GM19043 (cell line): ENCODE results near the gene TOM1L2.

ENCODE experiments used
- ATAC-seq: cut with Tn5 transposase; IDR thresholded peaks from one replicate; pipeline ENCODE4 v1.9.1; 2021; ENCODE audit warnings: low read depth; ENCODE audit not compliant: unreplicated experiment

Gene TOM1L2

DNA sequence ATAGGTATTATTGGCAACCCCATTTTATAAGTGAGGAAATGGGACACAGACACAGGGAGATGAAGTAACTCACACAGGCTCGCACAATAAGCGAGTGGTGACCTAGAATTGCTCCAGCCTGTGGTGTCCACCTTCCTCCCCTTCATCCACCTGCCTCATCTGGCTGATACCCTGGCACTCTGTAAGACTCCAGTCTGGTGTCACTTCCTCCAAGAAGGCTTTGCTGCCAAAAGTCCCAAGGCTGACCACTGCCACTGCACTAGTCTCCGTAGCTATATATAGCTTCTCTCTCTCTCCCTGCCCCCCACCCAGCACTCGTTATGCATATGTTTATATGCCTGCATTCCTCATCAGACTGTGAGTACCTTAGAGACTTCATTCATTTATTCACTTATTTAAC lies 69.3 kb downstream of the TOM1L2 start:
- ATAC-seq, result no peak

DNA sequence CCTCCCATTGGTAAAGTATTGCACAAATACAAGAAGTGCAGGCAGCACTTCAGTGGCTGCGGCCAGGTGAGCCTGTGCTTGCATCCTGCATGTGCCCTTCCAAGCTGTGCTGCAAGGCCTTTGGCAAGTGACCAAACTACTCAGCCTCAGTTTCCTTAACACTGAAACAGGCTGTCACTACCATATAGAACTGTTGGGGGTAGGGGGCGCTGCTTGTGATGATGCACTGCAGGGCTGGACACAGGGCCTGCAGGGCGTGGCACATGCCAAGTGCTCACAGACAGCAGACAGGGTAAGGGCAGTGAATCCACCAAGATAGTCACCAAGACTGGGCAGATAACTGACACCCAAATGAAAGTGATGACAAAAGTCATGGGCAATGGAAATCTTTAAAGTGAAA lies 69.8 kb downstream of the TOM1L2 start:
- no peak for ATAC-seq

- ATAC-seq, result no peak
These were observed 71.3 kb downstream of the TOM1L2 start for GRCh38 chr17:17900615-17901520.

GRCh38 chr17:17899486-17899885 lies 72.7 kb downstream of the TOM1L2 start:
- no peak for ATAC-seq

GRCh38 chr17:17898673-17899072 lies 73.5 kb downstream of the TOM1L2 start:
- ATAC-seq, result no peak

DNA sequence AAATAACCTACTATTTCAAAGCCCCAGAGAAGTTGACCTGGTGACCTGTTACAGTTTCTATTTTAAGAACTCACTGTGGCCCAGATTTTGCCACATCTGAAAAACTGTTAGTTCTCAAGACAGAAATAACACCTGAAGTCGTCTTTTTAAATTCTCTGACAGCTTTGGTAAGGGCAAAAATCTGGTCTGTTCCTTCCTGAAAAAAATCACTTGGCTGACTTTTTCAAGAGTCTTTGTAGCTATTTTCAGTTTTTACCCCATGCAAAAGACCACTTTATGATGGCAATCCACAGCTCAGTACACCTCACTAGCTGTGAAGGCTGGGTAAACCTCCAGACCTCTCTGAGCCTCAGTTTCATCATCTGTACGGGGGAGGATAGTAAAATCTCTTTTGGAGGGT lies 74.8 kb downstream of the TOM1L2 start:
- ATAC-seq, result no peak

DNA sequence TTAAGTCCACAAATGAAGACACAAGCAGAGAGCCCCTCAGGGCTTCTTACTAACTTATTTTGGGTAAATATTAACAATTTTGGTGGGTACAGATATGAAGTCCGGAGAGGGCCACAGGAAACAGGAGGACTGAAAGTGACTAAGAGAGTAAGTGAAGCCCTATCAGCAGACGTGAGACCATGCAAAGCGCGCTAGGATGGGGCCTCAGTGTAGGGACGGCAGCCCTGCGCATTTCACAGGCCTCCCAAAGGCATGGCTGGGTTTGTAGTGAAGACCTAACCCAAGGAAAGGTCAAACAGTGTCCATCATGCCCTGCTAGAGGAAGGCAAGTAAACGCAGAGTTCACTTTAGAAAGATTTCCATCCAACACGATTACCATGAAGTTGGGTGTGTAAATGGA lies 75.5 kb downstream of the TOM1L2 start:
- ATAC-seq, result no peak

DNA sequence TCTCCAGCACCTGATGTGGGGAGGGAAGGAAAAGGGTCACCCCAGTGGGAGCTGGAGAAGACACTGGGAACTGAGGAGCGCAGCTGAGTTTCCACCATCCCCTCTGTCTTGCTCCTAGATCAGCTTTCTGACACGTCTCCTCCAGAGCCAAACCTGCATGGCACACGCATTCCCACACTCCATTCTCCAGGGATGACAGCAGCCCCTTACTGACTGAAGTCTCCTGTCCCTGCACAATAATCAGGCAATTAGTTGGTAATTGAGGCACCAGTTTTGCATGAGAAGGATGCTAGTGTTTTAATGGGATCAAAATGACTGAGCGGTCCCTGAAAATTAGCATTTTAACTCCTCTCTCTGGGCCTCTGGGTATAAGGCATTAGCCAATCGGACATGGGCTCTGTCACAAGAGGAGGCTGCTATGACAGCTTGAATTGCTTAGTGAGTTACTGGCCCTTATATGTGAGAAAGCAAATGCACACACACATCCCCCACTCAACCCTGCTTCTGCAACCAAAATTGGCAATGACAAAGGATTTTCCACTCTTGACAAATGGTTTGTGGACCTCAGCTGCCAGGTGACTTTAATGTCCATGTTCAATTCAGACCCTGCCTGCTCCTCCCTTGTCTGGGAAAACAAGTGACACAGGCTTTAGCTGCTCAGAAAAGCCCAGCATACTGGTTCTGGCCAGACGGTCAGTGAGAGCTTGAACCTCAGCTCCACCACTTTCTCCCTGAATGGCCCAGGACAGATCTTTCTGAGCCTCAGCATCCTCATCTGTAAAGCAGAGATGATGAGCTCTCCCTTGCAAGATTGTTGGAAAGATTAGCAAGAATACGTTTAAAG lies 78.2 kb downstream of the TOM1L2 start:
- ATAC-seq, result no peak

DNA sequence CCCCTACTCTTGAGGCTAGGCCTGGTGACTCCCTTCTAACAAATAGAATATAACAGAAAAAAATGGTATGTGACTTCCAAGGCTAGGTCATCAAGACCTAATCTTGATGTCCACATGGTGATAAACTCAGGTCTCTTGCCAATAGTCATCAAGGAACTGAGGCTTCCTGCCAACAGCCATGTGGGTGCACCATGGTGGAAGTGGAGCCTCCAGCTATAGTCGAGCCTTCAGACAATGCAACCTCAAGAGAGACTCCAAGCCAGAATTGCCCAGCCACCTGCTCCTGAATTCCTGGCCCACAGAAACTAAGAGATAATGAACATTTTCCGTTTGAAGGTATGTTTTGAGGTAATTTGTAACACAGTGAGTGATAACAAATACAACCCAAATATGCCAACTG lies 79.5 kb downstream of the TOM1L2 start:
- ATAC-seq, result no peak

DNA sequence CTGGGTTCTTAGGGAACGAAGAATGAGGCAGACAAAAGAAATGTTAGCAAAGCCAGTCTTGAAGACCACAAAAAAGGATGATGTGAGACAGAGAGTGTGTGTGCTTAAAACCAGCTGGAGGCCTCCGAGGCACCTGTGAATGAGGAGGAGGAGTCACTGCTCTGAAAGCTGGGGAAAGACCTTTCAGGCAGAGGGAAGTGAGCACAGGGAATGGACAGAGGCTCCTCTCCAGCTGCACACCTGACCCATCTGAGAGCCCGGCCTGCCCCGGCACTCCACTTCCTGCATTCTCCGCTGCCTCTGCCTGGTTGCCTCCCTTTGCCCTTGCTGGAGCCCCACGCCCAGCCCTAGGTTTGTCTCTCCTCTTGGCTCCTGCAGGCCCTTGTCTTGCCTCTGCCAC lies 80.2 kb downstream of the TOM1L2 start:
- no peak for ATAC-seq

DNA sequence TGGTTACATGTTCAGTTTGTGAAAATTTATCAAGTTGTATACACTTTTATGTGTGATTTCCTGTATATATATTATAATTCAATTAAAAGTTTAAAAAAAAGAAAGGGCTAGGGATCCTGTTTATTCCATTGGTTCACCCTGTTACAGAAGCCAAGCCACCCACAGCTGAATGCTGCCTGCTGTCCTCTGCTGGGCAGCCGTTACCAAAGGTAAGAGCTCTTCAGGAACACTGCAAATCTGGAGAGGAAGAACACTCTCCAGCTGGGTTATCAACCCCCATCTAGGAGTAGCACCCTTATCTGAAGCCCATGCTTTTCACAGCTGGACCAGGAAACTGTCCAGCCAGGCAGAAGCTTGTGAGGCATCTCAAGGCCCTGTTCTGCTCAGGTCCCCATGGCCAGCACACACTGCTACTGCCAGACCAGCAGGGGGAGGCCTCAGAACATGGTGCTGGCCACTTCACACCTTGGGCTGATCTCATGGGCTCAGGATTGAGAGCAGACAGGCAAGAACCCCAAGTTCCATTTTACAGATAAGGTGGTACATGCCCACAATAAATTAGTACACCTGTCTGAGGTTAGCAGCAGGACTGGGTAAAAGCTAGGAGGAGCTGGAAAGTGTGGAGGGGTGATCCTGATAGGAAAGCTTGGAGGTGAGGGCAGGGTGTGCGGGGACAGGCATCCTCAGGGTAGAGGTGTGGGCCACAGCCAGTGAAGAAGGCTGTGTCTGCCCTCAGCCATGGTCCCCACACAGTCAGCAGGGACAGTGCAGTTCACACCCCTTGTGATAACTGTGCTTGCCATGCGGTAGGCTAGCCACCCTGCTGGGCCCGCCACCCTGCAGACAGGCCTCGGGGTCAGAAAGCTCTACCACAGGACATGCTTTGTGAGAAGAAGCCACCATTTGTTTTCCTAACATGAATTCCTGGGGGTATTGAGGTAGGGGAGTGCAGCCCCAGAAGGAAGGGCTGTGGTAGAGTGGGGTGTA lies 81.1 kb downstream of the TOM1L2 start:
- no peak for ATAC-seq

DNA sequence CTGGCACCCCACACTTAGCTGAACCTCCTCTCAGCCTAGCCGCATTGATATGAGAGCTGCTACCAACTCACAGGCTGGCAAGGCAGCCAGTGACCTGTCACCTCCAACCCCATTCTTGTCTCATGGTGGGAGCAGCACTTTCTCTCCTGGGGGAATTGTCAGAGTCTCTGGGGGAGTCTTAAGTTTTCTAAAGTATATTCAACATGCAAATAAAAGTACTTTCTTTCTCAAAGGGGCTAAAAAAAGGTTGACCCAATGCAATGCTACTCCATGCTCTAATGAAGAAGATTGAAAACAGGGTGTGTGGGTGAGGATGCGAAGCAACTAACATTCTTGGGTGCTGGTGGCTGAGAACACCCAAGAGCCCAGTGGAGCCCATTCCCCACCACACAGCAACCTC lies 82.3 kb downstream of the TOM1L2 start:
- no peak for ATAC-seq

DNA sequence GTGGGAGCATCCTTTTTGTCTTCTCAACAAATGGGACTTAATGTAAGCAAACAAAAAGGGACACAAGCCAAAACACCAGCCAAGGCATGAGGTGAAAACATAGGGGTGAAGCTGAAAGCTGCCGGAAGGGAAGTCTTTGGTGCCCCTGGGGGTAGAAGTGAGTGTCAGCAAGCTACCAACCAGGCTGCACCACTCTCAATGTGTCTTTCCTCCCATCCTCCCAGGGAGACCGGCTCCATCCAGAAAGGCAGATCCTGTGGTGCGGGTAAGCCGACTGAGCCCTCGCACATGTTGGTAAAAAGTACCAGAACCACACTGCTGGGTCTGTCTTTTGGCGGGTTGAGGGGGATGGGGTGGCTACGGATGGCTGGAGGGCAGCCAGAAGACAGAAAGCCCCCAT lies 83.4 kb downstream of the TOM1L2 start:
- no peak for ATAC-seq

DNA sequence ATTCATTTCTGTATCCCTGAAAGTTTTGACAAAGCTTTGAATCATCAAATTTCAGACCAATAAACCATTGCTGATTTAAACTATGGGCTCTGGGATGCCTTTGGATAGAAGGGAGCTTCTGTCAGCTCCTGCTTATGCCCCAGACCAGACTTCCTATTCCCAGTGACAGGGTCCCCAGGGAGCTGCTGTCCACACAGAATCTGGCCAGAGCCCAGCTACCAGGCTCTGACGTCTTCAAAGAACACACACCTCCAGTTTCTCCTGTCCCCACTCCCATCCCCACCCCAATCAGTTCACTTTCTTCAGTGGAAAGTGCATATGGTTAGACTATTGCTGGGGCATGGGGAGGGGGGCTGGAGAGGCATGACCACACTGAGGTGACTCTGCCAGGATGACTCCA lies 83.8 kb downstream of the TOM1L2 start:
- no peak for ATAC-seq

DNA sequence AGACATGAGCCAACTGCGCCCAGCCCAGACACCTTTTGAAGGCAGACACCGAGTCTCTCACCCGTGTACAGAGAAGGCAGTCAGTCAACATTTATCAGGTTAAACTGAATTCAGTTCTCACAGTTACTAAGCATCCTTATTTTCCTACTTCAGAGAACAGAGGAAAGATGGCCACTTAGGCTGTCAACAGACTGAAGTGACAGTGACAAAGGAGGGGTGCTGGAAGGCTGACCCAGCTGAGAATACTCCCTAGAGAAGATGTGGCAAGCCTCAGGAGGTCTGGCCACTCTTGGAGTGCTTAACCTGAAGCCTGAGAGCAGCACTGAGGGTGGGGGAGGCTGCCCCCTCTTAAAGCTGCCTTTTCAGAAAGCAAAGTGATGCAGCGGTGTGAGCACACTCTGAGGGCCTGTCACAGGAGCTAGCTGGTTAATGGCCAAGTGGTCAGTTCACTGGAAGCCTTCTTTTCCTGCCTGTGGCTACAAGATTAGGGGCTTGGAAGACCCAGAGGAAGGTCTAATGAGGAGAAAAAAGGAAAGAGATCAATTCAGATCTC lies 84.4 kb downstream of the TOM1L2 start:
- ATAC-seq, result no peak

DNA sequence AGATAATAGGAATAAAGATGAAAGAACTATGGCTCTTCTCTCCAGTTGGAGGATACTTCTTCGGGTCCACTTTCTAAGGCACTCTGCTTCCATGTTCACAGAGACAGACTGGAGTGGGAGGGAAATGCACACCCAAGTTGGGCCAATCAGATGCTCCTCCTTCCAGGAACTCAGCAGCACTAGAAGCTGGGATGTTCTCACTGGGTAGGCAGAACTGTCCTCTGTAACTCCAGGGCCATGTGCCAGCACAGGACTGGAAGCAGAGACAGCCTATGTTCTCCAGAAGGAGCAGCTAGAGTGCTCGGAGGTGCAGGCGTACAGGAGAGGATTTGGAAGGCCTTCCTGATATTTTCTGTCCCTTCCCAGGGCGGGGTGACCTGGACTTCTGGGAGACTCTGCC lies 85.5 kb downstream of the TOM1L2 start:
- no peak for ATAC-seq

DNA sequence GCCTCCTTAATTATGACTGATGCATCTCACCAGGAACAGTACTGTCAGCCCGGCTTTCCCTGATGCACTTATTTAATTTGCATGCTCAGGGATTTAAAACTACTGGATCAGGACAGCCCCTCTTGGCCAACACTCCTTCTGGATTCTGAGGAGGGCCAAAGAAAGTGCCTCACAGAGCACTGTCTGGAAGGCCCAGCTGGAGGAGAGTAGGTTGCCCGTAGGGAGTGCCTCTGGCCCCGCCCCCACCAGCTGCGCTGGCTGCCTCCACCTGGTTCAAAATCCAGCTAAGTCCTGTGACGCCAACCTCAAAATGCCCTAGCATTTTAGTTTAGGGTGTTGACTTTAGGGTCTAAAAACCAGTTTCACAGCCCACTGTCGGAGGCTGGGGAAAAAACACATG lies 86.0 kb downstream of the TOM1L2 start:
- no peak for ATAC-seq

GRCh38 chr17:17884391-17885357 lies 87.5 kb downstream of the TOM1L2 start:
- ATAC-seq, result no peak

DNA sequence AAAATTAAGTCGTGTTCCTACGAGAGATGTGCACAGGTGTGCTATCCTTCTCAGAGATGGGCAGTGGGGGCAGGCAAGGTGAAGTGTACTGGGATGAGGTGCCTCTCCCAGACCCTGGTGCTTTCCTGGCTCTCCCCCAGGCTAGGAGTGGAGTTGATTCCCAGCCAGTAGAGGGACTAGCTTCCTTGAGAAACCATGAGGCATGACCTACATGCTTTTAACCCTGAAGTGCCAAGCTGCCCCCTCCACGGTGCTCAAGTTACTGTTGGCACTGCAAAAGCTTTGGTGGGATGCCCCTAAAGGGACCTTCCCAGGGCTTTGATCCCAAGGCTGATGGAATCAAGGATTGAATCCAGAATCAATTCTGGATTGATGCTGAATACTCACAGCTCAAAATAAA lies 88.4 kb downstream of the TOM1L2 start:
- ATAC-seq, result no peak
